ENCODE results near the gene SCAF8.
"Not testable (repeated sequence)": the region's sequence is repeated elsewhere in the genome, so short reads cannot be mapped to it uniquely, and the experiment has no call there.

Gene SCAF8

GRCh38 chr6:154736618-154737259 lies 3.5 kb downstream of the SCAF8 start:
- peaks cover 29% of the 10 kb centered on the region for H3K4me1 ChIP-seq (ENCODE audit: control insufficient read depth, insufficient read depth, low read length, poor library complexity, severe bottlenecking)
- no peaks in the 10 kb centered on the region for H3K9me3 ChIP-seq (ENCODE audit: control insufficient read depth, low read length)
- no peak overlapping the region for H3K27ac ChIP-seq (ENCODE audit: low read depth, low read length, severe bottlenecking)
- peaks cover 17% of the 10 kb centered on the region for H3K36me3 ChIP-seq (ENCODE audit: control insufficient read depth, insufficient read depth, low read length)
- WGBS, 2 experiments (ENCODE audit: insufficient coverage in 2 of 2), result 100% methylated on average over 1 of the region's 4 CpGs
- H3K4me3 ChIP-seq (ENCODE audit: extremely low read depth, insufficient read depth, low read length, poor library complexity, severe bottlenecking), result no peak overlapping the region

GRCh38 chr6:154737424-154737823 lies 4.2 kb downstream of the SCAF8 start:
- Histone ChIP-seq H3K4me3 (ENCODE audit: extremely low read depth, insufficient read depth, low read length, poor library complexity, severe bottlenecking) (no peak overlapping the region), H3K27ac (ENCODE audit: low read depth, low read length, severe bottlenecking) (no peak overlapping the region), H3K9me3 (ENCODE audit: control insufficient read depth, low read length) (no peaks in the 10 kb centered on the region), H3K36me3 (ENCODE audit: control insufficient read depth, insufficient read depth, low read length) (peaks cover 19% of the 10 kb centered on the region), H3K4me1 (ENCODE audit: control insufficient read depth, insufficient read depth, low read length, poor library complexity, severe bottlenecking) (peaks cover 22% of the 10 kb centered on the region)
- 93 to 95% methylated on average over 3 to 8 of the region's 9 CpGs for whole genome bisulfite sequencing, 2 experiments (ENCODE audit: insufficient coverage in 2 of 2)

- 49 to 60% methylated on average over 3 of the region's 3 CpGs for WGBS, 2 experiments (ENCODE audit: insufficient coverage in 2 of 2)
- no peaks in the 10 kb centered on the region for H3K9me3 ChIP-seq (ENCODE audit: control insufficient read depth, low read length)
- H3K27ac ChIP-seq (ENCODE audit: low read depth, low read length, severe bottlenecking), result peak overlapping the region; percentile 61
- H3K36me3 ChIP-seq (ENCODE audit: control insufficient read depth, insufficient read depth, low read length), result peaks cover 19% of the 10 kb centered on the region
- H3K4me3 ChIP-seq (ENCODE audit: extremely low read depth, insufficient read depth, low read length, poor library complexity, severe bottlenecking), result no peak overlapping the region
- peaks cover 20% of the 10 kb centered on the region for H3K4me1 ChIP-seq (ENCODE audit: control insufficient read depth, insufficient read depth, low read length, poor library complexity, severe bottlenecking)
Observed at GRCh38 chr6:154738551-154738961, 5.3 kb downstream of the SCAF8 start.

GRCh38 chr6:154740658-154741057 lies 7.4 kb downstream of the SCAF8 start:
- H3K36me3 ChIP-seq (ENCODE audit: control insufficient read depth, insufficient read depth, low read length), result peaks cover 16% of the 10 kb centered on the region
- no peaks in the 10 kb centered on the region for H3K9me3 ChIP-seq (ENCODE audit: control insufficient read depth, low read length)
- no peak overlapping the region for H3K27ac ChIP-seq (ENCODE audit: low read depth, low read length, severe bottlenecking)
- H3K4me1 ChIP-seq (ENCODE audit: control insufficient read depth, insufficient read depth, low read length, poor library complexity, severe bottlenecking), result peaks cover 20% of the 10 kb centered on the region
- H3K4me3 ChIP-seq (ENCODE audit: extremely low read depth, insufficient read depth, low read length, poor library complexity, severe bottlenecking), result no peak overlapping the region
- WGBS, 2 experiments (ENCODE audit: insufficient coverage in 2 of 2), result 89 to 100% methylated on average over 3 of the region's 5 CpGs

- Histone ChIP-seq H3K4me3 (ENCODE audit: extremely low read depth, insufficient read depth, low read length, poor library complexity, severe bottlenecking) (no peak overlapping the region), H3K36me3 (ENCODE audit: control insufficient read depth, insufficient read depth, low read length) (peaks cover 5% of the 10 kb centered on the region), H3K27ac (ENCODE audit: low read depth, low read length, severe bottlenecking) (no peak overlapping the region), H3K9me3 (ENCODE audit: control insufficient read depth, low read length) (no peaks in the 10 kb centered on the region), H3K4me1 (ENCODE audit: control insufficient read depth, insufficient read depth, low read length, poor library complexity, severe bottlenecking) (peaks cover 15% of the 10 kb centered on the region)
- 100% methylated on average over 1 to 2 of the region's 4 CpGs for WGBS, 2 experiments (ENCODE audit: insufficient coverage in 2 of 2)
Observed at GRCh38 chr6:154742891-154743290, 9.7 kb downstream of the SCAF8 start.

- H3K9me3 ChIP-seq (ENCODE audit: control insufficient read depth, low read length); H3K4me3 ChIP-seq (ENCODE audit: extremely low read depth, insufficient read depth, low read length, poor library complexity, severe bottlenecking); H3K27ac ChIP-seq (ENCODE audit: low read depth, low read length, severe bottlenecking); H3K4me1 ChIP-seq (ENCODE audit: control insufficient read depth, insufficient read depth, low read length, poor library complexity, severe bottlenecking); H3K36me3 ChIP-seq (ENCODE audit: control insufficient read depth, insufficient read depth, low read length): not testable (repeated sequence)
- 83 to 87% methylated on average over 2 to 6 of the region's 7 CpGs for WGBS, 2 experiments (ENCODE audit: insufficient coverage in 2 of 2)
Observed at GRCh38 chr6:154744029-154744745, 11.0 kb downstream of the SCAF8 start.

- H3K36me3 ChIP-seq (ENCODE audit: control insufficient read depth, insufficient read depth, low read length), result peaks cover 5% of the 10 kb centered on the region
- 90 to 91% methylated on average over 1 to 2 of the region's 2 CpGs for WGBS, 2 experiments (ENCODE audit: insufficient coverage in 2 of 2)
Observed at GRCh38 chr6:154745243-154745642, 12.0 kb downstream of the SCAF8 start.

GRCh38 chr6:154749341-154749740 lies 16.1 kb downstream of the SCAF8 start:
- 79 to 88% methylated on average over 1 of the region's 3 CpGs for WGBS, 2 experiments (ENCODE audit: insufficient coverage in 2 of 2)
- H3K36me3 ChIP-seq (ENCODE audit: control insufficient read depth, insufficient read depth, low read length), result peaks cover 3% of the 10 kb centered on the region
- no peak overlapping the region for H3K27ac ChIP-seq (ENCODE audit: low read depth, low read length, severe bottlenecking)
- H3K9me3 ChIP-seq (ENCODE audit: control insufficient read depth, low read length), result no peaks in the 10 kb centered on the region
- no peak overlapping the region for H3K4me3 ChIP-seq (ENCODE audit: extremely low read depth, insufficient read depth, low read length, poor library complexity, severe bottlenecking)
- H3K4me1 ChIP-seq (ENCODE audit: control insufficient read depth, insufficient read depth, low read length, poor library complexity, severe bottlenecking), result no peaks in the 10 kb centered on the region

More at GRCh38 chr6:154745243-154745642, 12.0 kb downstream of the SCAF8 start:
- Histone ChIP-seq H3K4me1 (ENCODE audit: control insufficient read depth, insufficient read depth, low read length, poor library complexity, severe bottlenecking) (no peaks in the 10 kb centered on the region), H3K9me3 (ENCODE audit: control insufficient read depth, low read length) (no peaks in the 10 kb centered on the region), H3K27ac (ENCODE audit: low read depth, low read length, severe bottlenecking) (no peak overlapping the region), H3K4me3 (ENCODE audit: extremely low read depth, insufficient read depth, low read length, poor library complexity, severe bottlenecking) (no peak overlapping the region)

- Histone ChIP-seq H3K36me3 (ENCODE audit: control insufficient read depth, insufficient read depth, low read length) (peaks cover 3% of the 10 kb centered on the region), H3K4me3 (ENCODE audit: extremely low read depth, insufficient read depth, low read length, poor library complexity, severe bottlenecking) (no peak overlapping the region), H3K27ac (ENCODE audit: low read depth, low read length, severe bottlenecking) (no peak overlapping the region), H3K9me3 (ENCODE audit: control insufficient read depth, low read length) (no peaks in the 10 kb centered on the region), H3K4me1 (ENCODE audit: control insufficient read depth, insufficient read depth, low read length, poor library complexity, severe bottlenecking) (no peaks in the 10 kb centered on the region)
- WGBS, 2 experiments (ENCODE audit: insufficient coverage in 2 of 2), result 85 to 88% methylated on average over 10 to 11 of the region's 13 CpGs
Observed at GRCh38 chr6:154751011-154751800, 18.0 kb downstream of the SCAF8 start.

GRCh38 chr6:154752022-154752421 lies 18.8 kb downstream of the SCAF8 start:
- Histone ChIP-seq H3K4me1 (ENCODE audit: control insufficient read depth, insufficient read depth, low read length, poor library complexity, severe bottlenecking) (no peaks in the 10 kb centered on the region), H3K27ac (ENCODE audit: low read depth, low read length, severe bottlenecking) (no peak overlapping the region), H3K36me3 (ENCODE audit: control insufficient read depth, insufficient read depth, low read length) (peaks cover 6% of the 10 kb centered on the region), H3K9me3 (ENCODE audit: control insufficient read depth, low read length) (no peaks in the 10 kb centered on the region), H3K4me3 (ENCODE audit: extremely low read depth, insufficient read depth, low read length, poor library complexity, severe bottlenecking) (no peak overlapping the region)
- no CpG with 5 or more reads among the region's 1 CpG for WGBS, 2 experiments (ENCODE audit: insufficient coverage in 2 of 2)
